NCI-H1417 (cell line): ENCODE measurements around the gene LATS2.

Experiments used
- DNase-seq, 3 experiments: peaks; one replicate each; lab custom pipeline; 2025; lab: John Stamatoyannopoulos, UW

The LATS2 gene

GRCh38 chr13:21061029-21061763 is at the start of gene LATS2:
LATS2 (minus strand) TSS chr13:21061586; CDS start chr13:21046026, 15,560 bp downstream.
- DNase-seq, result peak in 2 of 3 experiments; percentile 41 to 48

DNA sequence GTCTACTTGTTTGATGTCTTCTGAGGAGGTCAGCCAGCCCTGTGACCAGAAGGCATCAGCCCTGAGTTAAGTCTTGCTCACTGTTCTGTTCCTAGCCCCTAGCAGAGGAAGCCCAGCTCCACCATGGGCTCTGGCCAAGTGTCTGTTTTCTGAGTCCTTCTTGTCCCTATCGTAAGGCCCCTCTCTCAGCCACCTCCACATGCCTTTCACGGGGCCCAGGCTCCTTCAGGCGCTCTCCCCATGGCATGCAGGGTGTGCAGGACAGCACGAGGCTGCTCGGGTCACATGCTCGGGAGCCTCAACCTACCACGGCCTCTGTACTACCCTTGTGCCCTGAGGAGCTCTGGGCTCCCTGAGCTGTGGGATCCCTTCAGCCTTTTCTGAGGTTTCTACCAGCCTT is 47.8 kb upstream of the LATS2 start:
- DNase-seq, result no peak

DNA sequence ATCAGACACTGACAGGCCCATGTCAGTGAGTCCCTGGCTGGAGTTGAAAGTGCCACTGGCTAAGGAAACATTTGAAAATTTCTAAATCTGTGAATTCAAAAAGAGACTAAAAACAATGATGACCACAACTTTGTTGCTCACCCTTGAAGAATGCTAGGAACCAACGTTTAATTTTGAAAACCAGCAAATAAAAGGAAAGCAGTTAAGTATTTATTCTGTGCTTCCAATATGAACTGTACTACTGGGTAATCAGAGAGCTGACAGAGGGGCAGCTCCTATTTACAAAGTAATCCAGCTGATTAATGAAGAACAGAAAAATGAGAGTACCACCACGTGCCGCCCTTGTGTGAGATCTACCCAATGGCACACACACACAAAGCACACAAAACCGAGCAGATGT is 44.7 kb upstream of the LATS2 start:
- DNase-seq, result peak in 1 of 3 experiments; percentile 14

- DNase-seq, result no peak
Observed at GRCh38 chr13:21104199-21105019, 43.0 kb upstream of the LATS2 start.

DNA sequence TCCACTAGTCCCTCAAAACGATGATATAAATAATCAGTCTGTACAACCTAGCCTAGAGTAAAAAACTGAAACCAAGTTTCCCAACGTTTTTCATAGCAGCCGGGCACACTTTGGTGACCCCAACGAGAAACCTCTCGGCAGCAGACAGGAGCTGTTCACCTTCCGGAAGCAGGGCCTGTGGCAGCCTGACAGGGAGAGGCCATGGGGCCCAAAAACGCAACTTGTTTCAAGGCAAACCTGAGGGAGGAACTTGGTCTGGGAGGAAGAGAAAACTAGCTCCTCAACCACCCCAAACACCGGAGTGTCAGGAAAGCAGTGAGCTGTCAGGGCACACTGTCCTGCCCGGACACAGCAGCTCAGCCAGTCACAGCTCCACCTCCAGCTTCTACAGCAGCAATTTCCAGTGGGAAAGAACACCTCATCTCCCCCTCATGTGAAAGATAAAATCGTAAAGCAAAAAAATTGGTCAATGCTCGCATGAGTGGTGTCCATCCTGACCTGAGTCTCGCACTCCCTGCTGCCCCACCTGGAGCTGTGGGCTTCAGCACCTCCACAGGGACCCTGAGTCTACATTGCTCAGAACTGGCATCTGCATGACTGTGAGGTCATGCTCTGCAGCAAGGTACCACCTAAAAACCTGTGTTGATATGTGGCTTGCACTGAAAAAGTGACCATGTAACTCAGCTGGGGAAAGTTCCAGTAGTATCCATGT is 40.6 kb upstream of the LATS2 start:
- no peak for DNase-seq

GRCh38 chr13:21100994-21101757 is 39.8 kb upstream of the LATS2 start:
- no peak for DNase-seq

DNA sequence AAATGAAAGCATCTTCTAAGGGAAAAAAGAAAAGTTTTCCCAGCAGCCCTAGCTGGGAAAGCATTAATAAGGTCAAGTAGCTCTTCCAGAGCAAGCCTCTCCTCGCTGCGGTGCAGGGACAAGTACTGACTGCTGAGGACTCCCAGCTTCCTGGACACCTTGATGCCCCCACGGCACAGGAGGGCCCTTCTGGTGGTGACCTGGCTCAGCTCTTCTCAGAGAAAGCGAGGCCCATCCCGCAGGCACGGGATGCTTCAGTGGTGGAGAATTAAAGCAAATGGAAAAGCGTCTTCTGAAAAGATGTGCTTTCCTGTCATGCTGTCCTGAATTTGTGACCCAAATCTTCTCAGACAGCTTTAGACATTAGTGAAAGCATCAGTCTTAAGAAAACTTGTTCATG is 38.8 kb upstream of the LATS2 start:
- DNase-seq, result no peak

GRCh38 chr13:21095311-21095710 is 33.9 kb upstream of the LATS2 start:
- DNase-seq, result no peak

- no peak for DNase-seq
Observed at GRCh38 chr13:21089830-21090229, 28.4 kb upstream of the LATS2 start.

DNA sequence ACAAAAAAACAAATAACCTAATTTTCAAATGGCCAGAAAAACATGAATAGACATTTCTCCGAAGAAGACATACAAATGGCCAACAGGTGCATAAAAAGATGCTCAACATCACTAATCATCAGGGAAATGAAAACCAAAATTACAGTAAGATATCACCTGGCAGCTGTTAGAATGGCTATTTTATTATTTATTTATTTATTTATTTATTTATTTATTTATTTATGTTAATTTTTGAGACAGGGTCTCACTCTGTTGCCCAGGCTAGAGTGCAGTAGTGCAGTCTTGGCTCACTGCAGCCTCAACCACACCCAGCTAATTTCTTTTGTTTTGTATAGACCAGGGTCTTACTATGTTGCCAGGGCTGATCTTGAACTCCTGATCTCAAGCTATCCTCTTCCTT is 27.1 kb upstream of the LATS2 start:
- no peak for DNase-seq

DNA sequence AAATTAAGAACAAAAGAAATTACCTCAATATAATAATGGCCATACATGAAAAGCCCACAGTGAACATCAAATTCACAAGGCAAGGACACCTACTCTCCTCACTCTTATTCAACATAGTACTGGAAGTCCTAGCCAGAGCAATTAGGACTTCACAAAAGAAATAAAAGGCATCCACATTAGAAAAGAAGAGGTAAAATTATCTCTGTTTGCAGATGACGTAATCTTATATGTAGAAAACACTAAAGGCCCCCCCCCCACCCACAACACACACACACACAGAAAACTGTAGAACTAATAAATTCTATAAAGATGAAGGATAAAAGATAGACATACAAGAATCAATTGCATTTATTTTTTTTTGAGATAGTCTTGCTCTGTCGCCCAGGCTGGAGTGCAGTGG is 25.5 kb upstream of the LATS2 start:
- no peak for DNase-seq

- no peak for DNase-seq
Observed at GRCh38 chr13:21081926-21082325, 20.5 kb upstream of the LATS2 start.

DNA sequence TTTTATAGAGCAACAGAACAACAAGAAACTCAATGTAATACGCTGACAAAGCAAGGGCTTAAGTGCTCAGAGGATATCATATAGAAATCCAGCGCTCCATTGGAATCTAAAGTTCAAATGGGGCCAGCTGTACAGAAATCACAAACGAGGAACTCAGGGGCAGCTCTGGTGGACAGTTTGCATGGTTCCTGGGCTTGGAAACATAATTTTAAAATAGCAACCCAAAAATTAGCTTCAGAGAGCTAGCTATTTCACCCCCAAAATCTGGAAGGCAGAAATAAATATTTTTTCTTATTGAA is 19.2 kb upstream of the LATS2 start:
- DNase-seq, result no peak

- DNase-seq, result peak in 1 of 3 experiments; percentile 22
Observed at GRCh38 chr13:21079761-21080592, 18.6 kb upstream of the LATS2 start.

GRCh38 chr13:21079221-21079620 is 17.8 kb upstream of the LATS2 start:
- DNase-seq, result no peak

GRCh38 chr13:21078501-21078900 is 17.1 kb upstream of the LATS2 start:
- no peak for DNase-seq

GRCh38 chr13:21077788-21078353 is 16.5 kb upstream of the LATS2 start:
- DNase-seq, result no peak

DNA sequence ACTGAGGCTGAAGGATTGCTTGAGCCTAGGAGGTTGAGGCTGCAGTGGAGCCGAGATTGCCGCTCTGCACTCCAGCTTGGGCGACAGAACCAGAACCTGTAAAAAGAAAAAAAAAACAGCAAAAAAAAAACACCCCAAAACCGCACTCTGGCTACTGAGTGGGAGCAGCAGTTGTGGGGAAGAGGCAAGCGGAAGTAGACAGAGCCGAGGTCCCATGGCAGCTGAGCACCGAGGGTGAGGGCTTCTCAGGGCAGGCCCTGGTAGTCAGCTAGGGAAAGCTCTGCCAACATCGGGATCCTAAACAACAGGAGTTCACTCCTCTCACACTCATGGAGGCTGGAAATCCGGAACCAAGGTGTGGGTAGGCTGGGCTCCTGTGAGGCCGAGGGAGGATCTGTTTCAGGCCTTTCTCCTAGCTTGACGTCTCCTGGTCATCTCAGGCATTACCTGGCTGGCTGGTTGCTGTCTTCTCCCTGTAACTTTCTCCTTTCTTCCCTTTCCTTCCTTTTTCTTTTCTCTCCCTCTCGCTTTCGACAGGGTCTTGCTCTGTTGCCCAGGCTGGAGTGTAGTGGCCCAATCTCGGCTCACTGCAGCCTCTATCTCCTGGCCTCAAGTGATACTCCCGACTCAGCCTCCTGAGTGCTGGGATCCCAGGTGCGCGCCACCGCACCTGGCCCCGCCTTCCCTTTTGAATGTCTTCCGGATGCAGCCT is 15.8 kb upstream of the LATS2 start:
- DNase-seq, result no peak

DNA sequence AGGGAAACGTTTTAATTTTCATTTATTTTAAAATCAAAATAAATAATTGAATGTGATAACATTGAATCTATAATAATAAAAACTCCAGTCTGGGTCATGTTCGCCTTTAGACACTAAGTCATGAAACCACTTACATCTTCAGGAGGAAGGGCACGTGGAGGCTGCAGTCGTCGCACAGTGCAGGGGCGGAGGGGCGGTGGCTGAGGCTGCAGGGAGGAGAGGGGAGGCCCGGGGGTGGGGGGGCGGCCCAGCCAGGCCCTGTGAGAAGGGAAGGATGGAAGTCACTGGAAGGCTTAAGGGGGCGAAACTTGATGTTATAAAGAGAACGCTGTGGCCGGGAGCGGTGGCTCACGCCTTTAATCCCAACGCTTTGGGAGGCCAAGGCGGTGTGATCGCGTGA is 14.9 kb upstream of the LATS2 start:
- no peak for DNase-seq
